ENCODE measurements around the gene TRAFD1.
"Not testable (repeated sequence)": the region's sequence is repeated elsewhere in the genome, so short reads cannot be mapped to it uniquely, and the experiment has no call there.

The TRAFD1 gene

DNA sequence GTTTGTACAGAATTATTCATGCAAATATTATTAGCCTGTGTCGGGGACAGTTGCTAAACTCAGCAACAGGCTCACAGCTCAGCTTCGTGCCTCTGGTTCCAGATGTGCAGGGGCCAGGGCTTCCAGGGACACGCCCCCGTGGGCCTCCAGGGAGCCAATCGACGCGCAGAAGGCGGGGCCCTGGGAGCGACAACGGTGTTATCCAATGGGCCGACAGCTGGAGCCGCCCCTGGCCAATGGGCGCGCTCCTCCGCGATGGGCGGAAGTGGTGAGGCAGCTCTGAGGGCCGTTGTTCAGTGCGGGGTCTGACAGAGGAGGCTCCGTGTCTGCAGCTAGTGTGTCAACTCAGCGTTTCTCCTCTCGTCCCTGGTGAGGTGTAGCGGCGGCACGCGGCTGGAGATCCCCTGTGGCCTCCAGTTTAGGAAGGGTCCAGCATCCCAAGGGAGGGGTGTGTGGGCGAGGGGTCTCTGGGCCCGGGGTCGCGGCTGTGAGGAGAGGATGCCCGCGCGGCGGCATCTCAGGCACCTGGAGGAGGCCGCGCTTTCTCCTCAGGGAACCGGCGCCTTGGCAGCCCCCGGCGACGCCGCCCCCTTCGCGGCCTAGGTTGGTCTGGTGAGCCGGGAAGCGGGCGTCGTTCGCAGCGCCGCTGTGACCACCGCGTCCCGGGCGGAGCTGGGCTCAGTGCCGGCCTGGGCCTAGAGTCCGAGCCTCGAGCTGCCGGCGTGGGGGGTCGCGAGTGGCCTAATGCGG lies at the start of gene TRAFD1:
TRAFD1 (plus strand) TSS at position 311 of the 750 bp plus-strand sequence. CDS start 4,963 bp downstream, outside the sequence.
- H3K27me3 Mint-ChIP-seq = peaks cover 2% of the 10 kb centered on the region
- H3K27ac Mint-ChIP-seq = peak within 1 kb of the TSS; percentile 96
- H3K9me3 Mint-ChIP-seq (ENCODE audit: low read depth) = no peaks in the 10 kb centered on the region
- H3K4me3 Mint-ChIP-seq = peak within 1 kb of the TSS; percentile 89
- H3K4me1 Mint-ChIP-seq (ENCODE audit: low read depth) = peaks cover 37% of the 10 kb centered on the region
- H3K36me3 Mint-ChIP-seq = peaks cover 4% of the 10 kb centered on the region

- Mint-ChIP-seq H3K27ac (peak overlapping the region; percentile 78), H3K9me3 (ENCODE audit: low read depth) (no peaks in the 10 kb centered on the region), H3K27me3 (no peaks in the 10 kb centered on the region), H3K4me3 (no peak overlapping the region), H3K36me3 (peaks cover 6% of the 10 kb centered on the region), H3K4me1 (ENCODE audit: low read depth) (peaks cover 29% of the 10 kb centered on the region)
Measured at GRCh38 chr12:112087055-112087850, 38.1 kb upstream of the TRAFD1 start.

GRCh38 chr12:112087851-112088250 lies 37.5 kb upstream of the TRAFD1 start:
- Mint-ChIP-seq H3K27me3 (no peaks in the 10 kb centered on the region), H3K36me3 (peaks cover 4% of the 10 kb centered on the region), H3K4me1 (ENCODE audit: low read depth) (peaks cover 27% of the 10 kb centered on the region), H3K4me3 (no peak overlapping the region), H3K27ac (peak overlapping the region; percentile 78), H3K9me3 (ENCODE audit: low read depth) (no peaks in the 10 kb centered on the region)

- no peak overlapping the region for H3K27ac Mint-ChIP-seq
- peaks cover 6% of the 10 kb centered on the region for H3K36me3 Mint-ChIP-seq
- no peaks in the 10 kb centered on the region for H3K27me3 Mint-ChIP-seq
- no peaks in the 10 kb centered on the region for H3K9me3 Mint-ChIP-seq (ENCODE audit: low read depth)
- peaks cover 32% of the 10 kb centered on the region for H3K4me1 Mint-ChIP-seq (ENCODE audit: low read depth)
- no peak overlapping the region for H3K4me3 Mint-ChIP-seq
Measured at GRCh38 chr12:112091563-112091962, 33.8 kb upstream of the TRAFD1 start.

DNA sequence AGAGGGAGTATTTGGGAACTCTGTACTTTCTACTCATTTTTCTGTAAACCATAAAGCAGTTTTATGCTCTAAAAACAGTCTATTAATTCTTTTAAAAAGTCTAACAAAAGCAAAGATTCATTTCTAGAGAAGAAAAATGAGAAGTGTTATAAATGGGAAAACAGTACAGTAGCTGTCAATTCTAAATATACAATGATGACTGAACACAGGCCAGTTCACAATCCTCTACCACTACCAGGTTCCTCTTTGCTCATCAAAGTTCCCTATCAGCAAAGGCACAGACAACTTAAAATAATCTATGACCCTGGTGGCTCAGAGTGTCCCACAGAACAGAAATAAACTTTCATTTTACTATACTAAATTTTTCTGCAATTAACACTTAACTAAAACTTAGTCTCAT lies 29.3 kb upstream of the TRAFD1 start:
- H3K36me3 Mint-ChIP-seq = peaks cover 9% of the 10 kb centered on the region
- H3K4me3 Mint-ChIP-seq = peak overlapping the region; percentile 71

DNA sequence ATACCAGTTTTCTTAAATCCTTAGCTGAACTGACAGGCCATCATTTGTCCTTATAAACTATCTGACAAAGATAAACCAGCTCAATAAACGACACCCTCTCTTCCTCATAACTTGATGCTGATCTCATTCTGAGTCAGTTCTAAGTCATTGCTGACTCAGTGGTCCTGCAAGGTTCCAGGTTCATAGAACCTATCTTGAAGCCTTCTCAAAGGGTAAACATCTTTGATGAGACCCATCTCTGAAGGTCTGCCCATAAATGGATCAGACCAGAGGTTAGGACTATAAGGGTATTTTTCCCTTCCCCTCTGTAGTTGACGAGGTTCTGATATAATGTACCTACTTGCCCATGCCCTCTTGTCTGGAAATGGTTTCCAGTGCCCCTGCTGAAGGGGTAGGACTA lies 28.7 kb upstream of the TRAFD1 start:
- Mint-ChIP-seq H3K9me3 (ENCODE audit: low read depth) (no peaks in the 10 kb centered on the region), H3K36me3 (peaks cover 10% of the 10 kb centered on the region), H3K4me3 (peak overlapping the region; percentile 71), H3K4me1 (ENCODE audit: low read depth) (peaks cover 46% of the 10 kb centered on the region), H3K27me3 (no peaks in the 10 kb centered on the region), H3K27ac (peak overlapping the region; percentile 96)

More for the DNA sequence above, 29.3 kb upstream of the TRAFD1 start:
- Mint-ChIP-seq H3K4me1 (ENCODE audit: low read depth) (peaks cover 44% of the 10 kb centered on the region), H3K9me3 (ENCODE audit: low read depth) (no peaks in the 10 kb centered on the region), H3K27ac (peak overlapping the region; percentile 96), H3K27me3 (no peaks in the 10 kb centered on the region)

DNA sequence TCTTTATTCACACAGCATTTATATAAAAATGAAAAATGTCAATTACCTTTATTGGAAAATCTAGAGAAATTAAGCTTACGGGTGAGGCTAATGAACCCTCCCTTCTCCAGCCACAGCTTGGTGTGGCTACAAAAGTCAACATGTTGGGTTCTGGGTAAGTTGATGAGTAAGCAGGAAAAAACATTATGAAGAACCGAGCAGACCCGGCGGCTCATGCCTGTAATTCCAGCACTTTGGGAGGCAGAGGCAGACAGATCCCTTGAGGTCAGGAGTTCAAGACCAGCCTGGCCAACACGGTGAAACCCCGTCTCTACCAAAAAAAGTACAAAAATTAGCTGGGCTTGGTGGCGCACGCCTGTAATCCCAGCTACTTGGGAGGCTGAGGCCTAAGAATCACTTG lies 27.7 kb upstream of the TRAFD1 start:
- H3K27me3 Mint-ChIP-seq = no peaks in the 10 kb centered on the region
- H3K4me1 Mint-ChIP-seq (ENCODE audit: low read depth) = peaks cover 49% of the 10 kb centered on the region
- H3K27ac Mint-ChIP-seq = peak overlapping the region; percentile 79
- H3K36me3 Mint-ChIP-seq = peaks cover 10% of the 10 kb centered on the region
- no peaks in the 10 kb centered on the region for H3K9me3 Mint-ChIP-seq (ENCODE audit: low read depth)
- H3K4me3 Mint-ChIP-seq = no peak overlapping the region

GRCh38 chr12:112100500-112100899 lies 24.9 kb upstream of the TRAFD1 start:
- H3K27ac Mint-ChIP-seq; H3K4me3 Mint-ChIP-seq; H3K27me3 Mint-ChIP-seq; H3K9me3 Mint-ChIP-seq (ENCODE audit: low read depth): not testable (repeated sequence)
- peaks cover 12% of the 10 kb centered on the region for H3K36me3 Mint-ChIP-seq
- peaks cover 59% of the 10 kb centered on the region for H3K4me1 Mint-ChIP-seq (ENCODE audit: low read depth)

DNA sequence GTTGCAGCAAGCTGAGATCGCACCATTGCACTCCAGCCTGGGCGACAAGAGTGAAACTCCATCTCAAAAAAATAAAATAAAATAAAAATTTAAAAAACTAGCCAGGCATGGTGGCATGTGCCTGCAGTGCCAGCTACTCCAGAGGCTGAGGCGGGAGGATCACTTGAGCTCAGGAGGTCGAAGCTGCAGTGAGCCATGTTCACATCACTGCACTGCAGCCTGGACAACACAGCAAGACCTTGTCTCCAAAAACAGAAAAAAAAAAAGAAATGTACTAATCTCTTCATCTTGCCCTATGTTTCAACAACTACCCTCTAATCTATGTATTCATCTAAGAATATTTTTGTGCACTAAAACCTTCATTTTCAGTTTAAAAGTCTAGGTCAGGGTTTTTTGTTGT lies 23.2 kb upstream of the TRAFD1 start:
- H3K4me1 Mint-ChIP-seq (ENCODE audit: low read depth) = peaks cover 57% of the 10 kb centered on the region
- peaks cover 12% of the 10 kb centered on the region for H3K36me3 Mint-ChIP-seq
- no peaks in the 10 kb centered on the region for H3K9me3 Mint-ChIP-seq (ENCODE audit: low read depth)
- H3K27ac Mint-ChIP-seq = no peak overlapping the region
- H3K4me3 Mint-ChIP-seq = no peak overlapping the region
- H3K27me3 Mint-ChIP-seq = no peaks in the 10 kb centered on the region

DNA sequence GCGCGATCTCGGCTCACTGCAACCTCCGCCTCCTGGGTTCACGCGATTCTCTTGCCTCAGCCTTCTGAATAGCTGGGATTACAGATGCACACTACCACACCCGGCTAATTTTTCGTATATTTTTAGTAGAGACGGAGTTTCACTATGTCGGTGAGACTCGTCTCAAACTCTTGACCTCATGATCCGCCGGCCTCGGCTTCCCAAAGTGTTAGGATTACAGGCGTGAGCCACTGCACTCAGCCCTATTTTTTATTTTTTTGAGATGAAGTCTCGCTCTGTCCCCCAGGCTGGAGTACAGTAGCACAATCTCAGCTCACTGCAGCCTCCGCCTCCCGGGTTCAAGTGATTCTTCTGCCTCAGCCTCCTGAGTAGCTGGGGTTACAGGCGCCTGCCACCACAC lies 22.6 kb upstream of the TRAFD1 start:
- not testable (repeated sequence) for H3K27ac Mint-ChIP-seq; H3K27me3 Mint-ChIP-seq; H3K4me3 Mint-ChIP-seq; H3K9me3 Mint-ChIP-seq (ENCODE audit: low read depth)
- H3K36me3 Mint-ChIP-seq = peaks cover 17% of the 10 kb centered on the region
- H3K4me1 Mint-ChIP-seq (ENCODE audit: low read depth) = peaks cover 60% of the 10 kb centered on the region

GRCh38 chr12:112103758-112104503 lies 21.4 kb upstream of the TRAFD1 start:
- H3K9me3 Mint-ChIP-seq (ENCODE audit: low read depth) = no peaks in the 10 kb centered on the region
- H3K36me3 Mint-ChIP-seq = peaks cover 17% of the 10 kb centered on the region
- no peak overlapping the region for H3K27ac Mint-ChIP-seq
- H3K27me3 Mint-ChIP-seq = no peaks in the 10 kb centered on the region
- peaks cover 51% of the 10 kb centered on the region for H3K4me1 Mint-ChIP-seq (ENCODE audit: low read depth)
- H3K4me3 Mint-ChIP-seq = peak overlapping the region; percentile 12

- no peaks in the 10 kb centered on the region for H3K9me3 Mint-ChIP-seq (ENCODE audit: low read depth)
- H3K4me1 Mint-ChIP-seq (ENCODE audit: low read depth) = peaks cover 56% of the 10 kb centered on the region
Measured at GRCh38 chr12:112105891-112106290, 19.5 kb upstream of the TRAFD1 start.

DNA sequence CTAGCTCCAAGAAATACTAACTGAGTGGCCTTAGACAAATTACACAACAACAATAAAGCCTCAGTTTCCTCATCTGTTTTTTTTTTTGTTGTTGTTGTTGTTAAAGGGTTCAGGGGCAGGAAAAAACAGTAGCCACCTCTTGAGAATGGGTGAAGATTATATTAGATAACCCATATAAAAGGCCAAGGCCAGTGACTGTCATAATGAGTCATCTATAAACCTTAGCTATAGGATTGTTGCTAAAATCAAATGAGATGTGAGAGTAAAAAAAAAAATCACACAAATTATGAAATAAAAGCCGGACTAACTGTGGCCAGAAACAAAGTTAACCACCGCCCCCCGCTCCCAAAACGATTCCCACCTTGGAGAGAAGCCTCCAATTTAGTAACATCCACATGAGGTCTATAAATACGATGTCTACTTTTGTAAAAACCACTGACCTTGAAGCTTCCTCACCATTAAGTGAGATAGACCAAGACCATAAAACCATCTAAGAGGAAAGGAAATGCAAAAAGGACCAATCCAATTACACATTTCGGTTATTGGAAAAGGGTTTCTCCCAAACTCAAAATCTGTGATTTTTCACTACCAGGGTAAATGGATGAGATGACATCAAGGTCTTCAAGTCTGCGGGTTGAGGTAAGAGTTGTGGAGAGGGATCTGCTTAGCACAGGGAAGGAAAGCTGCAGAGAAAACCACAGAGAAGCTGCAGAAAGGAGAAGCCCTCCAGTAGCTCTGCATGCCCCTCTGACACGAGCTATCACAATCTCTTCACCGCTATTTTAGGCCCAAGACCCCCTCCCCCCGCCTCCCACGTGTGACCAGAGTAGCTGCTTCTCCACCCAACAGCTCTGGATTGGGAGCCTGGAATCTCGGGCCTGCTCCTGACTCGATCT lies 17.8 kb upstream of the TRAFD1 start:
- H3K36me3 Mint-ChIP-seq = peaks cover 13% of the 10 kb centered on the region
- H3K27me3 Mint-ChIP-seq = no peaks in the 10 kb centered on the region
- no peaks in the 10 kb centered on the region for H3K9me3 Mint-ChIP-seq (ENCODE audit: low read depth)
- H3K27ac Mint-ChIP-seq = peak overlapping the region; percentile 98
- H3K4me1 Mint-ChIP-seq (ENCODE audit: low read depth) = peaks cover 53% of the 10 kb centered on the region
- peak overlapping the region; percentile 97 for H3K4me3 Mint-ChIP-seq

More at GRCh38 chr12:112105891-112106290, 19.5 kb upstream of the TRAFD1 start:
- Mint-ChIP-seq H3K27me3 (no peaks in the 10 kb centered on the region), H3K4me3 (peak overlapping the region; percentile 97), H3K36me3 (peaks cover 16% of the 10 kb centered on the region), H3K27ac (peak overlapping the region; percentile 75)

All from activated naive CD8-positive, alpha-beta T cell (primary cell).